A673 (cell line): Measurements from ENCODE around the gene MAST4. TPM values are rescaled to one million over a fixed set of nuclear protein-coding genes. Genes with fewer than 3 reads are reported as not detected.

Experiments used
- BruUV-seq: library from RNA; stranded (reverse); fragments of 400-500 nt; replicated peaks from 2 replicates; lab custom pipeline; 2021; lab: Mats Ljungman, UMichigan
- CTCF ChIA-PET: fragments of 300-600 bp; sonication (Branson Sonifier 250); formaldehyde crosslinking; loops from one replicate; lab custom pipeline; 2022; ENCODE audit warnings: antibody characterized with exemption; lab: Charles Lee
- POLR2A ChIA-PET: fragments of 300-600 bp; sonication (Branson Sonifier 250); formaldehyde crosslinking; loops from one replicate; lab custom pipeline; 2022; ENCODE audit warnings: antibody characterized with exemption; ENCODE audit not compliant: low non-redundant PET; lab: Charles Lee
- DNase-seq: peaks from one replicate; pipeline ENCODE4 v3.0.0-alpha.2; 2015; ENCODE audit warnings: low spot score
- H3K27ac ChIP-seq: fragments of 200-600 bp; sonication (generic); 2 replicates; pipeline ENCODE4 v1.5.1; 2016; ENCODE audit warnings: mixed run types, low read depth, mild to moderate bottlenecking, mixed read lengths, antibody characterized with exemption, low read length; ENCODE audit not compliant: poor library complexity, severe bottlenecking
- H3K27me3 ChIP-seq: fragments of 200-600 bp; sonication (generic); replicated peaks from 2 replicates; pipeline ENCODE4 v1.6.1; 2017; ENCODE audit warnings: mixed run types, low read depth, mild to moderate bottlenecking, mixed read lengths, antibody characterized with exemption, low read length; ENCODE audit not compliant: insufficient read depth, poor library complexity
- H3K36me3 ChIP-seq: fragments of 200-600 bp; sonication (generic); 2 replicates; pipeline ENCODE4 v1.6.1; 2016; ENCODE audit warnings: mixed run types, mild to moderate bottlenecking, mixed read lengths, antibody characterized with exemption, low read length; ENCODE audit not compliant: insufficient read depth, poor library complexity, severe bottlenecking
- H3K4me1 ChIP-seq: fragments of 200-600 bp; sonication (generic); 2 replicates; pipeline ENCODE4 v1.6.1; 2017; ENCODE audit warnings: mixed run types, mild to moderate bottlenecking, mixed read lengths, antibody characterized with exemption, low read length; ENCODE audit not compliant: insufficient read depth, poor library complexity, severe bottlenecking
- H3K4me3 ChIP-seq: fragments of 200-600 bp; sonication (generic); 2 replicates; pipeline ENCODE4 v1.5.1; 2016; ENCODE audit warnings: low read depth, mixed run types, mild to moderate bottlenecking, mixed read lengths, low read length; ENCODE audit not compliant: poor library complexity, severe bottlenecking
- H3K9me3 ChIP-seq: fragments of 200-600 bp; sonication (generic); 2 replicates; pipeline ENCODE4 v1.6.1; 2016; ENCODE audit warnings: mixed run types, low read depth, mild to moderate bottlenecking, mixed read lengths, antibody characterized with exemption, low read length; ENCODE audit not compliant: poor library complexity, severe bottlenecking
- CTCF ChIP-seq: fragments of 300-800, 200-600 bp; sonication (generic); conservative IDR thresholded peaks from 2 replicates; pipeline ENCODE4 v1.5.1; 2017; ENCODE audit warnings: low read depth, mild to moderate bottlenecking, antibody characterized with exemption, low read length, moderate library complexity, mixed read lengths
- EZH2 ChIP-seq: fragments of 200-600 bp; sonication (generic); IDR thresholded peaks from 2 replicates; pipeline ENCODE4 v1.6.1; 2017; ENCODE audit warnings: borderline replicate concordance, low read depth, mild to moderate bottlenecking, mixed read lengths, antibody characterized with exemption, low read length; ENCODE audit not compliant: poor library complexity, severe bottlenecking
- intact Hi-C: fragments of 100-400 bp; cut with micrococcal nuclease; formaldehyde crosslinking; loops from one replicate; pipeline ENCODE4 v1.10.0; 2022; ENCODE audit not compliant: unreplicated experiment
- total RNA-seq: library from RNA; stranded (reverse); gene quantifications from 2 replicates; pipeline ENCODE4 v1.2.3, GENCODE V29; 2021

Gene MAST4
- total RNA-seq, 1 experiment from 2014 or later: 4.5 TPM

- Histone ChIP-seq H3K27ac (no peak overlapping the region), H3K4me3 (no peak overlapping the region), H3K9me3 (peaks cover 7% of the 10 kb centered on the region), H3K36me3 (no peaks in the 10 kb centered on the region), H3K4me1 (peaks cover 7% of the 10 kb centered on the region), H3K27me3 (no peaks in the 10 kb centered on the region)
- ChIA-PET CTCF (no interaction called here), POLR2A (no interaction called here)
- DNase-seq: no peak
- intact Hi-C loops: no loop called here
- BruUV-seq: no TSS peak
- TF ChIP-seq CTCF (no peak), EZH2 (no peak)
Measured at GRCh38 chr5:67178966-67179365, 582.8 kb downstream of the MAST4 start.

- Histone ChIP-seq H3K4me1 (peaks cover 7% of the 10 kb centered on the region), H3K27ac (no peak overlapping the region), H3K36me3 (no peaks in the 10 kb centered on the region), H3K9me3 (peaks cover 7% of the 10 kb centered on the region), H3K27me3 (no peaks in the 10 kb centered on the region), H3K4me3 (no peak overlapping the region)
- ChIA-PET CTCF (no interaction called here), POLR2A (no interaction called here)
- BruUV-seq: no TSS peak
- intact Hi-C loops: no loop called here
- TF ChIP-seq CTCF (no peak), EZH2 (no peak)
- no peak for DNase-seq
Measured at GRCh38 chr5:67179697-67180361, 583.6 kb downstream of the MAST4 start.

- ChIA-PET CTCF (no interaction called here), POLR2A (no interaction called here)
- Histone ChIP-seq H3K4me1 (peaks cover 7% of the 10 kb centered on the region), H3K36me3 (no peaks in the 10 kb centered on the region), H3K27ac (no peak overlapping the region), H3K9me3 (peaks cover 7% of the 10 kb centered on the region), H3K4me3 (no peak overlapping the region), H3K27me3 (no peaks in the 10 kb centered on the region)
- intact Hi-C loops: no loop called here
- DNase-seq: no peak
- TF ChIP-seq CTCF (no peak), EZH2 (no peak)
- no TSS peak for BruUV-seq
Measured at GRCh38 chr5:67181648-67182221, 585.5 kb downstream of the MAST4 start.
